ENCODE measurements around the gene PIAS1.

PIAS1 gene

GRCh38 chr15:68061602-68062001 is 7.5 kb downstream of the PIAS1 start:
- no peak overlapping the region for H3K27ac ChIP-seq
- H3K9me3 ChIP-seq, result no peaks in the 10 kb centered on the region; the same call in 1 of the 2 replicates
- H4K20me1 ChIP-seq, result peaks cover 100% of the 10 kb centered on the region
- H3K4me1 ChIP-seq, result peaks cover 24% of the 10 kb centered on the region
- no peak overlapping the region for H3K9ac ChIP-seq
- H3K4me3 ChIP-seq, result no peak overlapping the region
- no peaks in the 10 kb centered on the region for H3K27me3 ChIP-seq
- no peak overlapping the region for H3K4me2 ChIP-seq
- TF ChIP-seq Cebpa-rat (IDR thresholded peaks at IDR 0.05), result no peak
- H3K36me3 ChIP-seq, result peaks cover 25% of the 10 kb centered on the region; the same call in 1 of the 2 replicates

GRCh38 chr15:68062214-68062613 is 8.1 kb downstream of the PIAS1 start:
- Histone ChIP-seq H3K27me3 (no peaks in the 10 kb centered on the region), H3K9ac (no peak overlapping the region), H3K4me2 (no peak overlapping the region), H3K4me3 (no peak overlapping the region), H3K9me3 (no peaks in the 10 kb centered on the region; the same call in 1 of the 2 replicates), H3K36me3 (peaks cover 31% of the 10 kb centered on the region), H3K27ac (no peak overlapping the region), H4K20me1 (peaks cover 100% of the 10 kb centered on the region), H3K4me1 (peaks cover 18% of the 10 kb centered on the region)
- TF ChIP-seq Cebpa-rat (IDR thresholded peaks at IDR 0.05), result no peak

GRCh38 chr15:68062946-68063465 is 8.9 kb downstream of the PIAS1 start:
- Histone ChIP-seq H3K4me1 (peaks cover 14% of the 10 kb centered on the region; the same call in 1 of the 2 replicates), H3K9me3 (peaks cover 2% of the 10 kb centered on the region; the same call in 1 of the 2 replicates), H3K36me3 (peaks cover 36% of the 10 kb centered on the region), H3K4me3 (no peak overlapping the region), H3K4me2 (no peak overlapping the region), H4K20me1 (peaks cover 100% of the 10 kb centered on the region), H3K9ac (no peak overlapping the region), H3K27ac (no peak overlapping the region), H3K27me3 (no peaks in the 10 kb centered on the region)
- TF ChIP-seq Cebpa-rat (IDR thresholded peaks at IDR 0.05), result no peak

GRCh38 chr15:68063606-68064005 is 9.5 kb downstream of the PIAS1 start:
- no peak for TF ChIP-seq Cebpa-rat (IDR thresholded peaks at IDR 0.05)
- Histone ChIP-seq H4K20me1 (peaks cover 100% of the 10 kb centered on the region), H3K4me1 (peaks cover 14% of the 10 kb centered on the region; the same call in 1 of the 2 replicates)

GRCh38 chr15:68073576-68074288 is 19.6 kb downstream of the PIAS1 start:
- Histone ChIP-seq H4K20me1 (peaks cover 97% of the 10 kb centered on the region), H3K27me3 (no peaks in the 10 kb centered on the region), H3K9me3 (peaks cover 15% of the 10 kb centered on the region; the same call in 1 of the 2 replicates), H3K36me3 (peaks cover 26% of the 10 kb centered on the region; the same call in 1 of the 2 replicates), H3K27ac (no peak overlapping the region), H3K9ac (no peak overlapping the region), H3K4me1 (no peaks in the 10 kb centered on the region), H3K4me2 (no peak overlapping the region), H3K4me3 (no peak overlapping the region)
- no peak for TF ChIP-seq Cebpa-rat (IDR thresholded peaks at IDR 0.05)

More at GRCh38 chr15:68063606-68064005, 9.5 kb downstream of the PIAS1 start:
- peaks cover 42% of the 10 kb centered on the region for H3K36me3 ChIP-seq
- no peak overlapping the region for H3K4me2 ChIP-seq
- H3K9ac ChIP-seq, result no peak overlapping the region
- H3K27ac ChIP-seq, result no peak overlapping the region
- H3K9me3 ChIP-seq, result peaks cover 6% of the 10 kb centered on the region; the same call in 1 of the 2 replicates
- no peaks in the 10 kb centered on the region for H3K27me3 ChIP-seq
- no peak overlapping the region for H3K4me3 ChIP-seq

GRCh38 chr15:68075764-68076385 is 21.8 kb downstream of the PIAS1 start:
- no peak overlapping the region for H3K4me3 ChIP-seq
- no peak overlapping the region for H3K9ac ChIP-seq
- peaks cover 12% of the 10 kb centered on the region; the same call in 1 of the 2 replicates for H3K9me3 ChIP-seq
- peaks cover 16% of the 10 kb centered on the region; the same call in 1 of the 2 replicates for H3K36me3 ChIP-seq
- no peak overlapping the region for H3K27ac ChIP-seq
- H3K27me3 ChIP-seq, result no peaks in the 10 kb centered on the region
- TF ChIP-seq Cebpa-rat (IDR thresholded peaks at IDR 0.05), result no peak
- H4K20me1 ChIP-seq, result peaks cover 97% of the 10 kb centered on the region
- peaks cover 5% of the 10 kb centered on the region; the same call in 1 of the 2 replicates for H3K4me1 ChIP-seq
- no peak overlapping the region for H3K4me2 ChIP-seq

- TF ChIP-seq Cebpa-rat (IDR thresholded peaks at IDR 0.05), result no peak
- Histone ChIP-seq H3K4me3 (no peak overlapping the region), H3K9me3 (peaks cover 7% of the 10 kb centered on the region; the same call in 1 of the 2 replicates), H3K4me1 (peaks cover 19% of the 10 kb centered on the region), H3K36me3 (peaks cover 11% of the 10 kb centered on the region; the same call in 1 of the 2 replicates), H3K4me2 (no peak overlapping the region), H3K9ac (no peak overlapping the region), H3K27me3 (no peaks in the 10 kb centered on the region), H3K27ac (no peak overlapping the region), H4K20me1 (peaks cover 99% of the 10 kb centered on the region)
Observed at GRCh38 chr15:68078365-68078764, 24.2 kb downstream of the PIAS1 start.

- peaks cover 19% of the 10 kb centered on the region for H3K4me1 ChIP-seq
- peaks cover 7% of the 10 kb centered on the region; the same call in 1 of the 2 replicates for H3K9me3 ChIP-seq
- peaks cover 100% of the 10 kb centered on the region for H4K20me1 ChIP-seq
- TF ChIP-seq Cebpa-rat (IDR thresholded peaks at IDR 0.05), result no peak
- H3K27me3 ChIP-seq, result no peaks in the 10 kb centered on the region
- no peak overlapping the region for H3K9ac ChIP-seq
- H3K4me2 ChIP-seq, result no peak overlapping the region
- peaks cover 11% of the 10 kb centered on the region; the same call in 1 of the 2 replicates for H3K36me3 ChIP-seq
- H3K27ac ChIP-seq, result no peak overlapping the region
- H3K4me3 ChIP-seq, result no peak overlapping the region
Observed at GRCh38 chr15:68080334-68080733, 26.2 kb downstream of the PIAS1 start.

GRCh38 chr15:68080783-68081182 is 26.7 kb downstream of the PIAS1 start:
- H3K4me2 ChIP-seq, result no peak overlapping the region
- H3K36me3 ChIP-seq, result peaks cover 12% of the 10 kb centered on the region; the same call in 1 of the 2 replicates
- H3K9me3 ChIP-seq, result peaks cover 5% of the 10 kb centered on the region; the same call in 1 of the 2 replicates
- no peak for TF ChIP-seq Cebpa-rat (IDR thresholded peaks at IDR 0.05)
- H3K27ac ChIP-seq, result no peak overlapping the region
- H3K4me1 ChIP-seq, result peaks cover 19% of the 10 kb centered on the region
- H3K9ac ChIP-seq, result no peak overlapping the region
- H3K27me3 ChIP-seq, result no peaks in the 10 kb centered on the region
- no peak overlapping the region for H3K4me3 ChIP-seq
- H4K20me1 ChIP-seq, result peaks cover 100% of the 10 kb centered on the region

All from BLaER1 (cell line).